Activated B cell treated with CpG ODN at 0.5 μM for 24 hours (primary cell): ENCODE data around the gene HPSE2. TPM values are rescaled to one million over a fixed set of nuclear protein-coding genes. Genes with fewer than 3 reads are reported as not detected.
A peak's percentile ranks its signal among the peaks of the same experiment; 100 is the strongest.

ENCODE experiments used
- ATAC-seq: fragments of 200-7000 bp; cut with Tn5 transposase; one replicate; pipeline ENCODE4 v1.10.0; 2021; ENCODE audit warnings: low read depth, mild to moderate bottlenecking, moderate library complexity
- CTCF ChIA-PET: fragments of 350-600 bp; sonication (Branson Sonifier 250); formaldehyde crosslinking; loops from one replicate; lab custom pipeline; 2021; ENCODE audit warnings: antibody characterized with exemption; lab: Charles Lee
- POLR2A ChIA-PET: fragments of 350-600 bp; sonication (Branson Sonifier 250); formaldehyde crosslinking; loops from one replicate; lab custom pipeline; 2021; ENCODE audit warnings: antibody characterized with exemption; lab: Charles Lee
- DNase-seq: peaks from one replicate; pipeline ENCODE4 v3.0.0; 2022
- H3K27ac Mint-ChIP-seq: one replicate; pipeline ENCODE4 v1.8.0; 2020; ENCODE audit warnings: mixed read lengths
- H3K27me3 Mint-ChIP-seq: one replicate; pipeline ENCODE4 v1.8.0; 2021; ENCODE audit warnings: mixed read lengths
- H3K36me3 Mint-ChIP-seq: one replicate; pipeline ENCODE4 v1.8.0; 2021; ENCODE audit warnings: low read depth, mixed read lengths
- H3K4me1 Mint-ChIP-seq: one replicate; pipeline ENCODE4 v1.8.0; 2021; ENCODE audit warnings: mixed read lengths
- H3K4me3 Mint-ChIP-seq: one replicate; pipeline ENCODE4 v1.8.0; 2020; ENCODE audit warnings: mild to moderate bottlenecking, mixed read lengths
- H3K9me3 Mint-ChIP-seq: one replicate; pipeline ENCODE4 v1.8.0; 2020; ENCODE audit warnings: mixed read lengths
- intact Hi-C: fragments of 100-400 bp; cut with micrococcal nuclease; formaldehyde crosslinking; loops from one replicate; pipeline ENCODE4 v1.15.1; 2024
- total RNA-seq: library from RNA; stranded (reverse); gene quantifications from 2 replicates; pipeline ENCODE4 v1.2.3, GENCODE V29; 2022
- TF ChIP-seq, protein P1 (sequence below): fragments of 200-600 bp; IDR thresholded peaks from one replicate; pipeline ENCODE4 v1.8.0; 2022; ENCODE audit warnings: antibody characterized with exemption, mild to moderate bottlenecking

HPSE2 gene
- total RNA-seq, 1 donor from 2014 or later, result not detected

DNA sequence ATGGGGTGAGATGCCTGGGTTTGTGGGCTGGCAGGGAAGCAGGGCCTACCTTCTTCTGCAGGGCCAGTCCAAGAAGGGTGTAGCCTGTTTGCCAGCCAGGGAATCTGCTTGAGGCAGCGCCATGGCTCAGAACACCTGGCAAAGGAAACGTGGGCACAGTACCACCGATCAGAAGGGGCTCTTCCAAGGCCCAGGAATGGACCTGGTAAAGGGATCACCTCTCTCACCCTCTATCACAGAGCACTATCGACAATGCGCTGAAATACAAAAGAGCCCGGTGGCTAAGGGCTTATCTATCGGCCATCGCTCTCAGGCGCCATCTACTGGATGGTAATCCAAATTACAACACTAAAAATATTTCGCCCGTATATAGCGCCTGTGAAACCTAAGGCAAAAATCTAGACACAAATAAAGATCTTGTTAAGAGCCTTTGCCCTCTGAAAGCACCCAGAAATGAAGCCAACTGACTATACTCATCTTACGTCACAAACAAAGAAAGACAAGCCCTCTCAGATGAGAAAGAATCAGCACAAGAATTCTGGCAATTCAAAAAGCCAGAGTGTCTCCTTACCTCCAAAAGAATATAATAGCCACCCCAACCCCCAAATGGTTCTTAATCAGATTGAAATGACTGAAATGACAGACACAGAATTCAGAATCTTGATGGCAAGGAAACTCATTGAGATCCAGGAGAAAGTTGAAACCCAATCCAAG is 571.2 kb downstream of the HPSE2 start:
- ChIA-PET POLR2A (no interaction called here), CTCF (interaction anchor here (4.0 kb wide), 1 partner anchor 197 kb away, joined by 25 read pairs; no protein-coding TSS in a partner anchor)
- Mint-ChIP-seq H3K27ac (no peak overlapping the region), H3K27me3 (peaks cover 22% of the 10 kb centered on the region), H3K4me1 (no peaks in the 10 kb centered on the region), H3K9me3 (peaks cover 11% of the 10 kb centered on the region), H3K36me3 (peaks cover 2% of the 10 kb centered on the region), H3K4me3 (no peak overlapping the region)
- TF ChIP-seq, protein P1, sequence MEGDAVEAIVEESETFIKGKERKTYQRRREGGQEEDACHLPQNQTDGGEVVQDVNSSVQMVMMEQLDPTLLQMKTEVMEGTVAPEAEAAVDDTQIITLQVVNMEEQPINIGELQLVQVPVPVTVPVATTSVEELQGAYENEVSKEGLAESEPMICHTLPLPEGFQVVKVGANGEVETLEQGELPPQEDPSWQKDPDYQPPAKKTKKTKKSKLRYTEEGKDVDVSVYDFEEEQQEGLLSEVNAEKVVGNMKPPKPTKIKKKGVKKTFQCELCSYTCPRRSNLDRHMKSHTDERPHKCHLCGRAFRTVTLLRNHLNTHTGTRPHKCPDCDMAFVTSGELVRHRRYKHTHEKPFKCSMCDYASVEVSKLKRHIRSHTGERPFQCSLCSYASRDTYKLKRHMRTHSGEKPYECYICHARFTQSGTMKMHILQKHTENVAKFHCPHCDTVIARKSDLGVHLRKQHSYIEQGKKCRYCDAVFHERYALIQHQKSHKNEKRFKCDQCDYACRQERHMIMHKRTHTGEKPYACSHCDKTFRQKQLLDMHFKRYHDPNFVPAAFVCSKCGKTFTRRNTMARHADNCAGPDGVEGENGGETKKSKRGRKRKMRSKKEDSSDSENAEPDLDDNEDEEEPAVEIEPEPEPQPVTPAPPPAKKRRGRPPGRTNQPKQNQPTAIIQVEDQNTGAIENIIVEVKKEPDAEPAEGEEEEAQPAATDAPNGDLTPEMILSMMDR, result no peak
- ATAC-seq, result peak; percentile 49
- intact Hi-C loops, result loop anchor here (1.0 kb wide), 3 partner anchors 197 to 582 kb away; no protein-coding TSS in a partner anchor
- no peak for DNase-seq

GRCh38 chr10:98659951-98660350 is 575.7 kb downstream of the HPSE2 start:
- POLR2A ChIA-PET, result no interaction called here
- H3K36me3 Mint-ChIP-seq, result no peaks in the 10 kb centered on the region

GRCh38 chr10:98655492-98655891 is 580.2 kb downstream of the HPSE2 start:
- Mint-ChIP-seq H3K27me3 (no peaks in the 10 kb centered on the region), H3K9me3 (no peaks in the 10 kb centered on the region), H3K36me3 (no peaks in the 10 kb centered on the region), H3K27ac (no peak overlapping the region), H3K4me3 (peak overlapping the region; percentile 30), H3K4me1 (peaks cover 40% of the 10 kb centered on the region)
- ATAC-seq, result no peak
- ChIA-PET POLR2A (interaction anchor here (1.3 kb wide), 1 partner anchor 188 kb away, joined by 8 read pairs; no protein-coding TSS in a partner anchor), CTCF (no interaction called here)
- TF ChIP-seq, protein P1, result no peak
- DNase-seq, result no peak
- intact Hi-C loops, result no loop called here

More at GRCh38 chr10:98659951-98660350, 575.7 kb downstream of the HPSE2 start:
- peaks cover 13% of the 10 kb centered on the region for H3K4me1 Mint-ChIP-seq
- TF ChIP-seq, protein P1, result no peak
- no peak overlapping the region for H3K4me3 Mint-ChIP-seq
- ATAC-seq, result no peak
- no peaks in the 10 kb centered on the region for H3K9me3 Mint-ChIP-seq
- H3K27me3 Mint-ChIP-seq, result peaks cover 9% of the 10 kb centered on the region
- intact Hi-C loops, result no loop called here
- no peak overlapping the region for H3K27ac Mint-ChIP-seq
- CTCF ChIA-PET, result no interaction called here
- DNase-seq, result no peak

GRCh38 chr10:98649170-98649569 is 586.5 kb downstream of the HPSE2 start:
- H3K27ac Mint-ChIP-seq, result no peak overlapping the region
- H3K9me3 Mint-ChIP-seq, result no peaks in the 10 kb centered on the region
- ChIA-PET CTCF (no interaction called here), POLR2A (no interaction called here)
- TF ChIP-seq, protein P1, result no peak
- H3K4me3 Mint-ChIP-seq, result no peak overlapping the region
- DNase-seq (no peak), ATAC-seq (no peak)
- intact Hi-C loops, result no loop called here
- peaks cover 19% of the 10 kb centered on the region for H3K27me3 Mint-ChIP-seq
- no peaks in the 10 kb centered on the region for H3K36me3 Mint-ChIP-seq
- H3K4me1 Mint-ChIP-seq, result peaks cover 34% of the 10 kb centered on the region

- ChIA-PET CTCF (no interaction called here), POLR2A (no interaction called here)
- TF ChIP-seq, protein P1, result no peak
- ATAC-seq (no peak), DNase-seq (no peak)
- H3K36me3 Mint-ChIP-seq, result no peaks in the 10 kb centered on the region
- no peak overlapping the region for H3K4me3 Mint-ChIP-seq
- intact Hi-C loops, result no loop called here
- no peak overlapping the region for H3K27ac Mint-ChIP-seq
- H3K27me3 Mint-ChIP-seq, result peaks cover 19% of the 10 kb centered on the region
- no peaks in the 10 kb centered on the region for H3K9me3 Mint-ChIP-seq
- peaks cover 26% of the 10 kb centered on the region for H3K4me1 Mint-ChIP-seq
These were observed 588.4 kb downstream of the HPSE2 start for GRCh38 chr10:98646998-98647917.
